ENCODE measurements around the gene PHIP. TPM values are rescaled to one million over a fixed set of nuclear protein-coding genes. Genes with fewer than 3 reads are reported as not detected.

PHIP gene
- total and polyA plus RNA-seq, 2 of the 8 experiments (the other 6 are each of a cell fraction or from before 2014, with no cell fraction given) = 7.3 to 56.2 TPM

GRCh38 chr6:78916411-78916810, 161.6 kb downstream of the PHIP start:
- H4K5ac ChIP-seq (ENCODE audit: insufficient read length, low read depth, low read length) = no peak overlapping the region
- no peak overlapping the region for H2BK12ac ChIP-seq (ENCODE audit: low read depth, low read length)
- 94% methylated on average over 3 of the region's 3 CpGs; no CpG with 5 or more reads in 1 of the 2 experiments for WGBS, 2 experiments (ENCODE audit: extremely low coverage in 1 of 2, insufficient coverage in 1 of 2, insufficient read length in 1 of 2, insufficient replicate concordance in 2 of 2, low coverage in 1 of 2, low lambda C conversion rate in 2 of 2, missing lambda C conversion rate in 1 of 2)
- no peak for FAIRE-seq
- no peak overlapping the region for H2BK120ac ChIP-seq (replicated peaks; ENCODE audit: low read depth, low read length)
- peaks cover 0 to under 1% (median under 1%) of the 10 kb centered on the region in 4 experiments; a peak in 3 of 7 replicates for H3K27me3 ChIP-seq (replicated peaks in 1 of 4; ENCODE audit: control insufficient read depth in 3 of 4, extremely low read depth in 1 of 4, insufficient read depth in 3 of 4, low read length in 3 of 4)
- no peak overlapping the region for H2BK20ac ChIP-seq (ENCODE audit: low read length)
- no peaks in the 10 kb centered on the region for H3K36me3 ChIP-seq (ENCODE audit: control insufficient read depth in 2 of 4, insufficient read depth in 4 of 4, low read length in 3 of 4)
- no peak overlapping the region for H3K9ac ChIP-seq (replicated peaks in 1 of 4; ENCODE audit: extremely low read depth in 1 of 4, low read depth in 3 of 4, low read length in 3 of 4)
- no peaks in the 10 kb centered on the region for H3K23me2 ChIP-seq (ENCODE audit: low read depth, low read length)
- H3K18ac ChIP-seq (ENCODE audit: extremely low read depth, low read length) = no peak overlapping the region
- no peak overlapping the region for H3K27ac ChIP-seq (ENCODE audit: low read depth, low read length)
- no peak overlapping the region for H4K8ac ChIP-seq (ENCODE audit: extremely low read depth, insufficient read depth, low read length)
- H3K9me3 ChIP-seq (ENCODE audit: insufficient read depth in 2 of 2, low read depth in 1 of 2, low read length in 1 of 2) = peaks cover 6% of the 10 kb centered on the region in 2 experiments; a peak in 1 of 4 replicates
- no peaks in the 10 kb centered on the region for H3K79me1 ChIP-seq (ENCODE audit: low read depth, low read length)
- no peak overlapping the region for H2AK5ac ChIP-seq (ENCODE audit: low read depth, low read length)
- no peak overlapping the region for H3K4me3 ChIP-seq (ENCODE audit: extremely low read depth in 1 of 4, insufficient read depth in 2 of 4, low read depth in 3 of 4, low read length in 4 of 4)
- H2AFZ ChIP-seq (ENCODE audit: low read length) = no peak overlapping the region
- no peak overlapping the region for H3K14ac ChIP-seq (ENCODE audit: insufficient read length)
- H2BK5ac ChIP-seq (ENCODE audit: low read depth, low read length) = no peak overlapping the region
- H3K23ac ChIP-seq (ENCODE audit: insufficient read length) = no peak overlapping the region
- no peaks in the 10 kb centered on the region for H3K79me2 ChIP-seq (ENCODE audit: control insufficient read depth in 1 of 2, insufficient read depth in 2 of 2, low read length in 2 of 2)
- H3K4me2 ChIP-seq (ENCODE audit: insufficient read depth in 1 of 2, low read depth in 2 of 2, low read length in 2 of 2) = no peak overlapping the region
- H3K4me1 ChIP-seq (replicated peaks in 1 of 4; ENCODE audit: control insufficient read depth in 3 of 4, insufficient read depth in 4 of 4, low read length in 3 of 4) = no peaks in the 10 kb centered on the region
- no peak overlapping the region for H4K91ac ChIP-seq (replicated peaks; ENCODE audit: insufficient read length, low read length)
- H2BK15ac ChIP-seq (ENCODE audit: low read length) = no peak overlapping the region
- ChIA-PET POLR2A (ENCODE audit: partially characterized antibody) (no interaction called here), CTCF (ENCODE audit: partially characterized antibody) (no interaction called here)
- peaks cover 0 to 2% of the 10 kb centered on the region in 2 experiments for H4K20me1 ChIP-seq (replicated peaks in 1 of 2; ENCODE audit: control insufficient read depth in 1 of 2, insufficient read depth in 2 of 2, low read length in 2 of 2)
- H3K56ac ChIP-seq (replicated peaks; ENCODE audit: insufficient read length, low read depth, low read length) = no peak overlapping the region
- H3K4ac ChIP-seq (replicated peaks; ENCODE audit: insufficient read length, low read depth, low read length) = no peak overlapping the region
- DNase-seq (ENCODE audit: low read depth in 1 of 2, low spot score in 2 of 2) = no peak
- TF ChIP-seq YY1 (IDR thresholded peaks at IDR 0.05; ENCODE audit: low read depth, low read length) (no peak), SUZ12 (IDR thresholded peaks at IDR 0.05; ENCODE audit: low read length) (no peak), EP300 (IDR thresholded peaks at IDR 0.05; ENCODE audit: borderline replicate concordance in 1 of 2, low read depth in 2 of 2, low read length in 2 of 2) (no peak), SP2 (IDR thresholded peaks at IDR 0.05; ENCODE audit: low read length) (no peak), TBP (IDR thresholded peaks at IDR 0.05; ENCODE audit: low read depth, low read length) (no peak), POLR2A (IDR thresholded peaks at IDR 0.05; ENCODE audit: control extremely low read depth in 1 of 2, low read depth in 2 of 2, low read length in 2 of 2) (no peak), CTBP2 (IDR thresholded peaks at IDR 0.05; ENCODE audit: borderline replicate concordance, insufficient read depth, insufficient read length, low read length) (no peak), CTCF (IDR thresholded peaks at IDR 0.05; ENCODE audit: control extremely low read depth in 1 of 3, insufficient read depth in 1 of 3, low read depth in 1 of 3, low read length in 3 of 3) (no peak), GTF2F1 (IDR thresholded peaks at IDR 0.05; ENCODE audit: borderline replicate concordance, low read depth, low read length) (no peak)
- TF ChIP-seq, protein P1, sequence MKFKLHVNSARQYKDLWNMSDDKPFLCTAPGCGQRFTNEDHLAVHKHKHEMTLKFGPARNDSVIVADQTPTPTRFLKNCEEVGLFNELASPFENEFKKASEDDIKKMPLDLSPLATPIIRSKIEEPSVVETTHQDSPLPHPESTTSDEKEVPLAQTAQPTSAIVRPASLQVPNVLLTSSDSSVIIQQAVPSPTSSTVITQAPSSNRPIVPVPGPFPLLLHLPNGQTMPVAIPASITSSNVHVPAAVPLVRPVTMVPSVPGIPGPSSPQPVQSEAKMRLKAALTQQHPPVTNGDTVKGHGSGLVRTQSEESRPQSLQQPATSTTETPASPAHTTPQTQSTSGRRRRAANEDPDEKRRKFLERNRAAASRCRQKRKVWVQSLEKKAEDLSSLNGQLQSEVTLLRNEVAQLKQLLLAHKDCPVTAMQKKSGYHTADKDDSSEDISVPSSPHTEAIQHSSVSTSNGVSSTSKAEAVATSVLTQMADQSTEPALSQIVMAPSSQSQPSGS (IDR thresholded peaks at IDR 0.05; ENCODE audit: low read length) = no peak

Measured in H1 (cell line).